ENCODE measurements around the gene EMC10.

DNA sequence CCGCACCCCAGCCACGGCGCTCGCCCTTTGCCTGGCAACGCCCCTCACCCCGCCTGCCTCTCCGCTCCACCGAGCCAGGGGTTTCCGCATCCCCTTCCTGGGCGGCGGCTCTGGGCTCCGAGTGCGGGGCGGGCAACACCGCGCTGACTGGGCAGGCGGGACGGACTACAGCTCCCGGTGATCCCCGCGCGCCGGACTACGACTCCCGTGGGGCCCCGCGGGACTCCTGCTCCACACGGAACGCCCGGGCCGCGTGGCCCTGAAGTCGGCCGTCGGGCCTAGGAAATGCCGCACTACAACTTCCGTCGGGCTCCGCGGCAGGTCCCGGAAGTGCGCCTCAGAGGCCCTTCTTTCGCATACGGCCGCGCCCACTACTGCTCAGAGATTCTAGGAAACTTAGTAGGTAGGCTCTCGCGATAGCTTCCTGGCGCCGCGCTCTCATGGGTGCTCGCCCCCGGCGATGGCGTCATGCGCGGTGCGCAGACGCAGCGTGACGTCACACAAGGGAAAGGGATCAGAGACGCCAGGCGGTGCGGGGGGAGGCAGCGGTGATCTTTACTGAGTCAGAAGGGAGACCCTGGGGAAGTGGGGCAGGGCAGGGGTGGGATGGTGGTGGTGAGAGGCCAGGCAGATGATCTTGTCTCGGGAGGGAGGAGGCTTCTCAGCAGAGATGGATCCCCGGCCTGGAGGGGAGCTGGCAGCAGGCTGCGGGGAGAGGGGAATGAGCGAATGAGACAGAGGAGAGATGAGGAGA is 34.9 kb downstream of the EMC10 start, which contains the start of gene JOSD2:
- TF ChIP-seq, protein P1, sequence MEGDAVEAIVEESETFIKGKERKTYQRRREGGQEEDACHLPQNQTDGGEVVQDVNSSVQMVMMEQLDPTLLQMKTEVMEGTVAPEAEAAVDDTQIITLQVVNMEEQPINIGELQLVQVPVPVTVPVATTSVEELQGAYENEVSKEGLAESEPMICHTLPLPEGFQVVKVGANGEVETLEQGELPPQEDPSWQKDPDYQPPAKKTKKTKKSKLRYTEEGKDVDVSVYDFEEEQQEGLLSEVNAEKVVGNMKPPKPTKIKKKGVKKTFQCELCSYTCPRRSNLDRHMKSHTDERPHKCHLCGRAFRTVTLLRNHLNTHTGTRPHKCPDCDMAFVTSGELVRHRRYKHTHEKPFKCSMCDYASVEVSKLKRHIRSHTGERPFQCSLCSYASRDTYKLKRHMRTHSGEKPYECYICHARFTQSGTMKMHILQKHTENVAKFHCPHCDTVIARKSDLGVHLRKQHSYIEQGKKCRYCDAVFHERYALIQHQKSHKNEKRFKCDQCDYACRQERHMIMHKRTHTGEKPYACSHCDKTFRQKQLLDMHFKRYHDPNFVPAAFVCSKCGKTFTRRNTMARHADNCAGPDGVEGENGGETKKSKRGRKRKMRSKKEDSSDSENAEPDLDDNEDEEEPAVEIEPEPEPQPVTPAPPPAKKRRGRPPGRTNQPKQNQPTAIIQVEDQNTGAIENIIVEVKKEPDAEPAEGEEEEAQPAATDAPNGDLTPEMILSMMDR (conservative IDR thresholded peaks at IDR 0.05; ENCODE audit: low read length) = no peak
- no peak for TF ChIP-seq EZH2phosphoT487 (IDR thresholded peaks at IDR 0.05; ENCODE audit: borderline replicate concordance, low read depth, low read length)
